HG02623 (cell line): ENCODE results near the gene ZFPM1.
A peak's percentile ranks its signal among the peaks of the same experiment; 100 is the strongest.

Experiments
- ATAC-seq: cut with Tn5 transposase; IDR thresholded peaks from one replicate; pipeline ENCODE4 v1.9.1; 2021; ENCODE audit warnings: moderate library complexity; ENCODE audit not compliant: unreplicated experiment

ZFPM1 gene

GRCh38 chr16:88448461-88449266 lies 4.4 kb upstream of the ZFPM1 start:
- ATAC-seq, result no peak

GRCh38 chr16:88449267-88449561 lies 3.9 kb upstream of the ZFPM1 start:
- no peak for ATAC-seq

DNA sequence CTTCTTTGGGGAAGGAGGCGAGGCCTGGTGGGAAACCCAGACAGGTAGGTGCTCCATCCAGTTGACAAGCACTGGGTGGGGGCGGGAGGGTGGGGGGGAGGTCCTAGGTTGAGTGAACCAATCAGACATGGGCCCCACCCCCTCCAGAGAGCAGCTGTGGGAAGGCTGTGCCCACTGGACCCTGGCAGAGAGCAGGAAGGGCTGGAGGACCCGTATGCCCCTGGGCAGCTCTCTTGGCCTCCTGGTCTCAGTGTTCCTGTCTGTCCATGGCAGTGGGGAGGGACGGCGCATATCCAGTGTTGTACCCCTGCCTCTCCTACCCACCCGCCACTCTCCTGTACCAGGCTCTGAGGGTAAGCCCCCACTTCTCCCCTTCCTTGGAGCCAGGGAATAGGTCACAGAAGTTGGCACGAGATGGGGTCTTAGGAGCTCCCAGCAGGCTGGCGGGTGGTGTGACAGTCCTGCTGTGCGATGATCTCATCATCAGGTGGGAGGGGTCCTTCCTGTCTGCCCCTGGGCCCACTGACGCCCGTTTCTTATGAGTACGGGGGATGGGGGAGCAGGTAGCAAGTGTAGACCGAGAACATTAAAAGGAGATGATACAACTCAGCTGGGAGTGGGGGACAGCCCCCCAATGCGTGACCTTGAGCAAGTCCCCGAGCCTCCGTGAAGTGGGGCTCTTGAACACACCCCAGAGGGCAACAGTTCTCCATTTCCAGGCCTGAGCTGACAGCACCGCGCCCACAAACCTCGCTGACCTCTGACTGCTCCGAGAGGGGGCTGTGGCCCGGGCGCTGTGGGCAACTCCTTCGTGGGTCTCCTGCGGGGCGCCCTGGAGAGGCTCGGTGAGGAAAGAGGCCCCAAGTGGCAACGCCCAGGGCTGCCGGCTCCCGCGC lies 1.2 kb upstream of the ZFPM1 start:
- ATAC-seq, result no peak

DNA sequence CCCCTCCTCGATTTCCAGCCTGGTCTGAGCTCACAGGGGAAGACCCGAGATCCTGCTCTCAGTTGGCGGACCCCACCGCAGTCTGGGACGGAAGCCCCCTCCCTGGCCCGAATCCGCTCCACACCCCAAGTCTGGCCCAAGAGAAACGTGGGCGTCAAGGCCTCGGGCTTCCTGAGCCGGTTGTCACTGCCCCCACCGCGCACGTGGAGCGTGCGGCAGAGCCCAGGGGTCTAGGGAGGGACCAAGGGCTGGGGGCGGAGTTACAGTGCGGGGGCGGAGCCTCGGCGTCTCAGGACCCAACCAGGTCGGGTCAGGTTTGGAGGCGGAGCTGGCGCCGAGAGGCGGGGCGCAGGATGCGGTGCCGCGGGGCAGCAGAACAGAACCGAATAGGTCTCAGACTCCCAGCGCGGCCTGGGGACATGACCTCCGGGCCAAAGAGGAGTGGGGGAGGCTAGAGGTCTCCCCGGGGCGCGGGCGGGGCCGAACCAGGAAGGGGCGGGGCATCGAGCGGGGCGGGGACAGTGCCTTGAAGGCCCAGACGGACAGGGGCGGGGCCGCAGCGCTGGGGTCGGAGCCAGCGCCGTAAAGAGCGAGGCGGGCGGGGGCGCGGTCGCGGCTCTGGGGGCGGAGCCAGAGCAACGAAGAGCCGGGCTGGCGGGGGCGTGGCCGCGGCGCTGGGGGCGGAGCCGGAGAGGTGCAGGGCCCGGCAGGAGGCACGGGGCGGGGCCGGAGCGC lies 431 bp upstream of the ZFPM1 start:
- peak; percentile 58 for ATAC-seq

DNA sequence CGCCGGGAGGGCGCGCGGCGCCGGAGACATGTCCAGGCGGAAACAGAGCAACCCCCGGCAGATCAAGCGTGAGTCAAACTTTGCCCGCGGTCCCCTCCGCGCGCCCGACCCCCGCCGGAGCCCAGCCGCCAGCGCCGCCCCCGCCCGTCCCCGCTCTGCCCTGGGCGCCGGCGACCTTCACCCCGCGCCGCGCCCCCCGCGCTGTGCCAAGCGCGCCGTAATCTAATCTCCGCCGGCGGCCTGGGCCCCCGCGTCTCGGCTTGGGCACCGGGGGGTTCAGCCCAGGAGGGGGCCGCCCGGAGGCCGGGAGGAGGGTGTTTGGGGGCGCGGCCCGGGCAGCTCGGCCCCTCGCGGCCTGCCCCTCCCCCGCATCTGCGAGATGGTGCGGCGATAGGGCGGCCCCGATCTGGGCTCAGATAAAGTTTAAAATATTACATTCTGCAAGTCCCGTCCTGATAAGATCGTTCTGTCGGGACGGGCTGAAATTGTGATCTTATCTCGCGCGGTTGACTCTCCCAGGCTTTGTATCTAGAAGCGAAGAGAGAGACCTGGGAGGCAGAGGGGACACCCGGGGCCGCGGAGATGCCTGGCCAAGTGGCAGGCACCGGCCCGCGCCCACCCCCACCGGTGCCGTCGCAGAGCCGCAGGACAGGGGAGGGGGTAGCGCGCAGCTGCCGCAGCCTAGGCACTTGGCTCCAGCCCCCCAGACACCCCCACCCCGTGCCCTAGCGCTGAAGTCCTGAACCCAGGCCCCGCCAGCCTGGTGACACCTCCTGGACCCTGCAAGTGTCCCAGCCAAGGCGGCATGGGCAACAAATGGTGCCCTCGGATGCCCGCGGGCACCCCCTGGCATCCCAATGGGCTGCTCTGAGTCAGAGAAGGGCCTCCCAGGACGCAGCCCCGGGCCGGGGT lies 787 bp downstream of the ZFPM1 start:
- no peak for ATAC-seq

DNA sequence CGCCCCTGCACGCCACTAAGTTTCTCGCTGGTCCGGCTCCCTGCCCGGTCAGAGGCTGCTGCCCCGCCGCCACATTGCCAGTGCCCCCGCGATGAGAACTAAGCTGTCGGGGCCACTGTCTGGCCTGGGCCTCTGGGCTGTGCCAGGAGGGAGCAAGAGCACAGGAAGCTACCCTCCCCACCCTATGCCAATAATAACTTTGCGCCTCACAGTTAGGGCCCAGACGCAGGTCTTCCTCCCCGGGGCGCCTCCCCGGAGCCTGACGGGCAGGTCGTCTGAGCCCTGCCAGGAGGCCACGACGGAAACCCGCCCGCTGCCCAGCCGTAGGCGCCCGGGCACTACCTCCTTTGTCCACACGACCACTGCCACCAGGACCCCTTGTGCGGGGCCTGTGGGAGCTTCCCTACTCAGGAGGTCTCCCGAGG lies 1.5 kb downstream of the ZFPM1 start:
- ATAC-seq, result no peak

DNA sequence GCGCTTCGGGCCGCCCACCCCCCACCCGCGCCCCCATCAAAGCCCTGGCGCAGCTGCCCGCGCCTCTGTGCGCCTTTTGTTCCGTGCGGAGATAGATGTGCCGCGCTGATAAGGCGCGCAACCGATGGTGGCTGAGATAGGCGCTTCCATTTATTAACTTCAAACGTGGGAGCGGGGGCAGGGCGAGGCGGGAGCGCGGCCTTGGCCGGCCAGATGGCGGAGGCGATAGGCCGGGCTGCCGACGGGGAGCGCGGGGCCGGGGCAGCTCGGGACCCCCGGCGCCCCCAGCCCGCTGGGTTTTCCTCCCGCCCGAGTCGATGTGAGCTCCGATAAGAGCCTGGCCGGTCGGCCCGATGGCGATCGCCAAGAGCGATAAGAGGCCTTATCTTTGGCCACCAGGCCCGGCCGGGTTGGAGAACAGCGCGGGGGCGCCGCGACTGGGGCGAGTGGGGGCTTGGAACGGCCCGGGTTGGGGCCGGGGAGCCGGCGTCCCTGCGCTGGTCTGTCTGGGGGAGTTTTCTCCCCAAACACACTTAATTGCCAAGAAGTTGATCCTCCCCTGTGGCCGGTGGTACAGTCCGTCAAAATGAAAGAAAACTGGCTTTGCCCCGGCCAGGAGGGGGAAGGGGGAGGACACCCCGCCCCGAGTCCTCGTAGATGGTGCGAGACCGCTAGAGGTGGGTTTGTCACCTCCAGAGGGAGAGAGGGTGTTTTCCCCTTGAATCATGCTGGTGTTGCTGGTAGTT lies 2.7 kb downstream of the ZFPM1 start:
- no peak for ATAC-seq

- no peak for ATAC-seq
These were observed 3.5 kb downstream of the ZFPM1 start for GRCh38 chr16:88456356-88457292.

GRCh38 chr16:88458039-88458772 lies 5.1 kb downstream of the ZFPM1 start:
- ATAC-seq, result no peak

DNA sequence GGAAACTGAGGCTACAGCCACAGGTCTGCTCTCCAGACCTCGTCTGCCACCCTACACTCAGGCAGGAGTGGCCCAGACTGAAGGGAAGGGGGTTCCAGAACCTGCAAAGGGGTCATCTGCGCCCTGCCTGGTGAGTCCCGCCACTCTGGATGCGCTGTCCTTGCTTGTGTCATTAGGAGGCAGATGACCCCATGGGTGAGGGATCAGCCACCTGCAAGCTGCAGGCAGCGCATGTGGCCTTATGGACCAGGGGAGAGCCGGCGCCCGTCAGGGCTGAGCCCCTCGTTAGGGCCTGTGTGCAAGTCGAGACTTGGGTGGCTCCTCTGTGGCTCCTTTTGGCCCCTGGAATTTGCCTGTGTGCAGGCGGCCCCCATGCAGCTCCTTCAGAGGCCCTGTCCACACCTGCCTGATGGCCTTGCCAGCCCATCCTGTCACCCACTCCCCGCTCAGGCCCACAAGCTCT lies 5.7 kb downstream of the ZFPM1 start:
- no peak for ATAC-seq

GRCh38 chr16:88459366-88460073 lies 6.4 kb downstream of the ZFPM1 start:
- no peak for ATAC-seq

GRCh38 chr16:88460496-88461330 lies 7.6 kb downstream of the ZFPM1 start:
- no peak for ATAC-seq

DNA sequence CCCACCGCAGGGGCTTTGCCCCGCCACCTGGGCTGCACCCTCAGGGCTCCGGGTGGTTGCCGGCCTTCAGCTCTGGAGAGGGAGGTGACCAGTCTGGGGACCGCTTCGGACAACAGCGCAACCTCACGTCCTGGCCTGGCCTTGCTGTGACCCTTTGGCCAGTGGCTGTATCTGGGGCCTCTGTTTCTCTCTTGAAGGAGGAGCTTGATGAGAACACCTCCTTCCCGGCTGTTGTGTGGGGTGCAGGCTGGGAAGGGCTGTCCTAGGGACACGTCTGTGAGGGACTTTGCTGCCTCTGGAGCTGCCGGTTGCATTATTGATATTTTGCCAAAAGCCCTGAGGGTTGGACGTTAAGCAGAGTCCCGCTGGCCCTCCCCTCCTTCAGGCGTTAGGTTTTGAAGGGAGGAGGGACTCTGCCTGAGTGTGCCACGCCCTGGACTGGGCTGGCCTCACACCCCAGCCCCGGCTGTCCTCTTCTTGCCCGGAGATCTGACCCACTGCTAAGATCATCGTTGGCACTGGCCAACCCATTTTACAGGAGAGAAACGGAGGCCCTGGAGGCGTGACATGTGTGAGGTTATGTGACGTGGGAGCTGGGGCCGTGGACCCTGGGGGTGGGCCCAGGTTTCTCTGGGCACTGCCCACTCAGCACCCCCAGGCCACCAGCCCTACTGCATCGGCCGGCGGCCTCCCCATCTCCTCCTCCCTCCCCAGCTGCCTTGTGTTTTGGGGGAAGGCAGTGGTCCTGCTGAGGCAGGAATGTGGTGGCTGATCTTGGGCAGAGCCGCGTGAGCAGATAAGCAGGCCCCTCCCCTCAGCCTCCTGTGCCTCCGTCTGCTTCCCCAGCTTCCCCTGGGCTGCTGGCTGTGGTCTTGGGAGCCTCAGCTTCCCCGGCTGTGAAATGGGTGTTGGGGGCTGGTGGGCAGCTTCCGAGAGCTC lies 8.5 kb downstream of the ZFPM1 start:
- ATAC-seq, result no peak

GRCh38 chr16:88462396-88462795 lies 9.3 kb downstream of the ZFPM1 start:
- ATAC-seq, result no peak

DNA sequence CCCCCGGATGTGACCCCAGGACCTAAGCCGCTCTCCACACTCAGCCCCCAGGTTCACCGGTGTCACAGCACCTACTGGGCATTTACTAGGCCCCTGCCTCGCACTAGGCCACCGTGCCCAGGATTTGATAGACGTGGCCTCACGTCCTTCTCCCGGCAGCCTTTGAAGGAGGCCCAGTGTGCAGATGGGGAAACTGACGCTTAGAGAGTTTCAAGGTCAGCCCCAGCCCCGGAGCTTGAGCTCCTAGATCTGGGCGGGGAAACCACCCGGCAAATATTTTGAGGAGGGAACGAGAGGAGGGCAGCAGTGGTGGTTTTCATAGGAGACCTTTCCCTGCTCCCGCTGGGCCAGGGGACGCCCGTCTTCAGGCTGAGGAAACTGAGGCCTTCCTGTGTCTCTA lies 10.3 kb downstream of the ZFPM1 start:
- ATAC-seq, result no peak
